ENCODE measurements around the gene TERC. TPM values are rescaled to one million over a fixed set of nuclear protein-coding genes. Genes with fewer than 3 reads are reported as not detected.

Gene TERC
- total RNA-seq, 1 donor from 2014 or later: not detected

DNA sequence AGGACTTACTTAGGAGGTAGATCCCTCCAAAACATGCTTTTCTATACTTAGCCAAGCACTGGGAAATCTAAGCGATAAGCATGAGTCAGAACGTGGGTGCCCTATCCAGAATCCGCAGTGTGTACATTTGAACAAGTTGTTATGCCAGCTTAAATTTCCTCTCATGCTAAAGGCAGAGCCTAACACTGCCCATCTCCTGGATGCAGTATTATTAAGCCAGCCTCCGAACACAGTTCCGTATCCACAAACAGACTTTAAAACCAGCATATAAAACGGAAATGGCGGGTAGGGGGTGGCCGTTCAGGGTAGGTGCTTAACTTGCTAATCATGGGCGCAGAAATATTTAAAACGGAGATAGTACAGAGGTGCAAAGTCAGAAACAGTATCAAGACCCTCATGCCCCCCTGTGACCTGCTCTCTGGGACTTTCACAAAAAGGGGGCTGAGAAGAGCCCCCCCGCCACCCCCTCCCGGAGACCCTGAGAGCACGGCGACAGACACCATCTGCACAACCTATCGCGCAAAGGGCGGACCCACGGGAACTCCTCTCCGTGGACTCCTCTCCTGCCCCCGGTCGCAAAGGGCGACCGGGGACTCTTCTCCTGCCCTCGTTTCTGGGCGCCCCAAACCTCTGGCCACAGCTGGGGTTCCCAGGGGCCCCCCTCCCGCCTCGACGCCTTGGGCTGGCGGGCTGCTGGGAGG lies 46.9 kb upstream of the TERC start:
- Mint-ChIP-seq H3K36me3 (ENCODE audit: unreplicated experiment) (no peaks in the 10 kb centered on the region), H3K27ac (ENCODE audit: unreplicated experiment) (peak overlapping the region; percentile 87), H3K27me3 (ENCODE audit: unreplicated experiment) (no peaks in the 10 kb centered on the region), H3K4me3 (ENCODE audit: unreplicated experiment) (peak overlapping the region; percentile 76), H3K9me3 (ENCODE audit: unreplicated experiment) (peaks cover 12% of the 10 kb centered on the region), H3K4me1 (ENCODE audit: unreplicated experiment) (peaks cover 16% of the 10 kb centered on the region)
- no peak for DNase-seq (ENCODE audit: extremely low spot score, unreplicated experiment)
- TF ChIP-seq, protein P1, sequence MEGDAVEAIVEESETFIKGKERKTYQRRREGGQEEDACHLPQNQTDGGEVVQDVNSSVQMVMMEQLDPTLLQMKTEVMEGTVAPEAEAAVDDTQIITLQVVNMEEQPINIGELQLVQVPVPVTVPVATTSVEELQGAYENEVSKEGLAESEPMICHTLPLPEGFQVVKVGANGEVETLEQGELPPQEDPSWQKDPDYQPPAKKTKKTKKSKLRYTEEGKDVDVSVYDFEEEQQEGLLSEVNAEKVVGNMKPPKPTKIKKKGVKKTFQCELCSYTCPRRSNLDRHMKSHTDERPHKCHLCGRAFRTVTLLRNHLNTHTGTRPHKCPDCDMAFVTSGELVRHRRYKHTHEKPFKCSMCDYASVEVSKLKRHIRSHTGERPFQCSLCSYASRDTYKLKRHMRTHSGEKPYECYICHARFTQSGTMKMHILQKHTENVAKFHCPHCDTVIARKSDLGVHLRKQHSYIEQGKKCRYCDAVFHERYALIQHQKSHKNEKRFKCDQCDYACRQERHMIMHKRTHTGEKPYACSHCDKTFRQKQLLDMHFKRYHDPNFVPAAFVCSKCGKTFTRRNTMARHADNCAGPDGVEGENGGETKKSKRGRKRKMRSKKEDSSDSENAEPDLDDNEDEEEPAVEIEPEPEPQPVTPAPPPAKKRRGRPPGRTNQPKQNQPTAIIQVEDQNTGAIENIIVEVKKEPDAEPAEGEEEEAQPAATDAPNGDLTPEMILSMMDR (IDR thresholded peaks at IDR 0.05): no peak

DNA sequence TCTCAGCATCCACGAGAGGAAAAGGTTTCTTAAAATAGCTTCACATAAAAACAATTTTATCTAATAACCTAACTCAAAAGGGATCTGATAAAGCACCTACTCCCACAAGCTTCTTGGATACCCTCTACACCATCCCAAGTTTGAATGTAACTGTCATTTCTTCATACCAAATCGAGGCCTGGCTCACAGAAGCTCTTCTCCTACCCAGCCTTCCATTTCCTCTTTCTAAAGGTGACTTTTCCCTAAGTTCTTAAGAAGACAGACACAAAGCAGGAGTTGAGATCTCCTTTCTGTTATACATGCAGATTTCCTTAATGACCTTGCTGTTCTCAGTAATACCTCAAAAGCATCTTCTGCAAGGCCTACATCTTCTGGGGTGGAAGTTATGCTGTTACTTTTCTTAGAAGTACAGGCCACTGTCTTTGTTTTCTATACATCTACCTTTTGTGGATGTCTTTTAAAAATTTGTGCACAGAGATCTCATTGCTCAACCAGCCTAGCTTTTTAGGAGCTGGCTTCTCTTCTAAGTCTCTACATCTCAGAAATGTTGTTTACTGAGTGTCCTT lies 44.5 kb upstream of the TERC start:
- no peak for DNase-seq (ENCODE audit: extremely low spot score, unreplicated experiment)
- Mint-ChIP-seq H3K4me3 (ENCODE audit: unreplicated experiment) (no peak overlapping the region), H3K4me1 (ENCODE audit: unreplicated experiment) (peaks cover 16% of the 10 kb centered on the region), H3K27ac (ENCODE audit: unreplicated experiment) (no peak overlapping the region), H3K27me3 (ENCODE audit: unreplicated experiment) (no peaks in the 10 kb centered on the region), H3K9me3 (ENCODE audit: unreplicated experiment) (no peaks in the 10 kb centered on the region), H3K36me3 (ENCODE audit: unreplicated experiment) (no peaks in the 10 kb centered on the region)
- TF ChIP-seq, protein P1 (IDR thresholded peaks at IDR 0.05): no peak

DNA sequence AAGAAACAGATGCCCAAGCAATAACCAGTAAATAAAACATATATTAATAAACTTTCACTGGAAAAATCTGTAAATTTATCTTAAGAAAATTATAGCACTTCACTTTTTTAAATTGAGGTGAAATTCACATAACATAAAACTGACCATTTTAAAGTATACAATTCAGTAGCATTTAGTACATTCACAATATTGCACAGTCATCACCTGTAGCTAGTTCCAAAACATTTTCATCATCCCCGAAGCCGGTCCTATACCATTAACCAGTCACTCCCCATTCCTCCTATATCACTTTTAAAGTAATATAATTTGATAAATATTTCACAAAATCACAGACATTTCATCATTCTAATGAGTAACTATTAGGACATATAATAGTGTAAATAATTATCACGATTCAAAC lies 39.8 kb upstream of the TERC start:
- no peaks in the 10 kb centered on the region for H3K4me1 Mint-ChIP-seq (ENCODE audit: unreplicated experiment)
- H3K9me3 Mint-ChIP-seq (ENCODE audit: unreplicated experiment): no peaks in the 10 kb centered on the region
- no peak overlapping the region for H3K27ac Mint-ChIP-seq (ENCODE audit: unreplicated experiment)
- peaks cover 2% of the 10 kb centered on the region for H3K36me3 Mint-ChIP-seq (ENCODE audit: unreplicated experiment)
- DNase-seq (ENCODE audit: extremely low spot score, unreplicated experiment): no peak
- no peaks in the 10 kb centered on the region for H3K27me3 Mint-ChIP-seq (ENCODE audit: unreplicated experiment)
- no peak overlapping the region for H3K4me3 Mint-ChIP-seq (ENCODE audit: unreplicated experiment)
- TF ChIP-seq, protein P1 (IDR thresholded peaks at IDR 0.05): no peak

DNA sequence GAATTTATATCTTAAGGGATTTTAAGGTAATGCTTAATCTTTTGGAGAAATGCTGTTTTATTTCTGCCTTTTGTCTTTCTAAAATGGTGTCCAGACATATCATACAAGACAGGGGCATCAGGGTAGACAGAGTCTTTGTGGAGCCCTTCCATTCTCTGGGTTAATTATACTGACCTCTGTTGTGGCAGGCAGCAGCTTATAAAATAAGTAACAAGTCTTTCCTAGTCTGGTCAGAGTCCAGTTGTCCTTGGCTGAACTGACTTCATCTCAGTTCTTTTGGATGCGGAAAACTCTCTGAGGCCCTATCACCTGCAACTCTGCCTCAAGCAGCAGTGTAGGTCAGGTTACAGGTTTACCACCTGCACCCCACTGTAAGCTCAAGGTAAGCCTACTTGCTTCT lies 27.5 kb upstream of the TERC start:
- Mint-ChIP-seq H3K4me3 (ENCODE audit: unreplicated experiment) (no peak overlapping the region), H3K4me1 (ENCODE audit: unreplicated experiment) (no peaks in the 10 kb centered on the region), H3K27ac (ENCODE audit: unreplicated experiment) (no peak overlapping the region), H3K27me3 (ENCODE audit: unreplicated experiment) (no peaks in the 10 kb centered on the region), H3K36me3 (ENCODE audit: unreplicated experiment) (peaks cover 30% of the 10 kb centered on the region), H3K9me3 (ENCODE audit: unreplicated experiment) (no peaks in the 10 kb centered on the region)
- TF ChIP-seq, protein P1 (IDR thresholded peaks at IDR 0.05): no peak
- DNase-seq (ENCODE audit: extremely low spot score, unreplicated experiment): no peak

DNA sequence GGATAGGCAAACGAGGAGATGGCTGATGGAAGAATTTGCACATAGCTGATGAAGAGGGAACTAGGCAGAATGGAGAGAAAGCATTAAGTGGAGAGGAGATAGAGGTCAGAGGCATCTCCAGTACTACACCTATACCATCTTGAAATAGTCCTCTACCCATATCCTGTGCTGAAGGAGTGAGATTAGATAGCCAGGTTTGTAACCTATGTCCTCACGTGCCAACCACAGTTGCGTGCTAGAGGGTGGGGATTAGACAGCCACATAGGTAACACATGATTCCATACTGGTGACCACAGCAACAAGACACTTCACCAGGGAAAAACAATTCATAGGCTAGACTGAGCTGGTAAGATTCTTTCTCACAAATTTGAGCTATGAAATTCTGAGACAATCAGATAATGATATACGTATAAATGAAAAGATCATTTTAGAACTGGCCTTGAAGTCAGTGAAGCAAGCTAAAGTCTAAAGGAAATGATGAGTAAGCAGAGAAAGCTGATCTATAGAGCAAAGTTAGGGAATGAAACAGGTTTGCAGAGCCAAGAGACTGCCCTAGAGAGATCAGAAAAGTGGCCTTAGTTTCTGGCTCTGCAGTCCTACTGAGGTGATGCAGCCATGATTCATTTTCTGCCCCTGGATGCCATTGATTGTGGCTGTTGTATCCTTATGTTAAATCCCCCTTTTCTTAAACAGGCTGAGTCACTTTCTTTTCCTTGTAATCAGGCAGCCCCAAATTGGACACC lies 26.0 kb upstream of the TERC start:
- TF ChIP-seq, protein P1 (IDR thresholded peaks at IDR 0.05): no peak
- no peak for DNase-seq (ENCODE audit: extremely low spot score, unreplicated experiment)
- H3K27me3 Mint-ChIP-seq (ENCODE audit: unreplicated experiment): no peaks in the 10 kb centered on the region
- H3K4me1 Mint-ChIP-seq (ENCODE audit: unreplicated experiment): no peaks in the 10 kb centered on the region
- H3K27ac Mint-ChIP-seq (ENCODE audit: unreplicated experiment): no peak overlapping the region
- no peaks in the 10 kb centered on the region for H3K9me3 Mint-ChIP-seq (ENCODE audit: unreplicated experiment)
- no peak overlapping the region for H3K4me3 Mint-ChIP-seq (ENCODE audit: unreplicated experiment)
- peaks cover 39% of the 10 kb centered on the region for H3K36me3 Mint-ChIP-seq (ENCODE audit: unreplicated experiment)
